HG02642 (cell line): Measurements from ENCODE around the gene HSPA1B.
"Not testable (repeated sequence)": the region's sequence is repeated elsewhere in the genome, so short reads cannot be mapped to it uniquely, and the experiment has no call there.

Source experiments
- ATAC-seq: cut with Tn5 transposase; IDR thresholded peaks from one replicate; pipeline ENCODE4 v1.9.1; 2021; ENCODE audit warnings: mild to moderate bottlenecking; ENCODE audit not compliant: unreplicated experiment, poor library complexity

The HSPA1B gene

DNA sequence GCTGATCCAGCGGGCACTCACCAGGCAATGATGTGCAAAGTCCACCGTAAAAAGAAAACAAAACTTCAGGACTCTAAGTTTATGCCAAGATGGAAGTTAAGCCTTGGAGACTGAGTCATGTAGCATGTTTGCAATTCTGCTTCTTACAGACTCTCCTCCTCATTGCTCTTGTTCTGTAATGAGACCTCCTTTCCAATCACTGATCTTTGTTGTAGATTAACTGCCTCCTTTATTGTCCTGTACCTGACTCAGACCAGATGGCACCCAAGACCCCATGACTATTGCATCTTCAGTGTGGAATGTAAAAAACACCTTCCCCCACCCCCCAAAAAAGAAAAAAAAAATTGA is 23.9 kb downstream of the HSPA1B start:
- no peak for ATAC-seq

DNA sequence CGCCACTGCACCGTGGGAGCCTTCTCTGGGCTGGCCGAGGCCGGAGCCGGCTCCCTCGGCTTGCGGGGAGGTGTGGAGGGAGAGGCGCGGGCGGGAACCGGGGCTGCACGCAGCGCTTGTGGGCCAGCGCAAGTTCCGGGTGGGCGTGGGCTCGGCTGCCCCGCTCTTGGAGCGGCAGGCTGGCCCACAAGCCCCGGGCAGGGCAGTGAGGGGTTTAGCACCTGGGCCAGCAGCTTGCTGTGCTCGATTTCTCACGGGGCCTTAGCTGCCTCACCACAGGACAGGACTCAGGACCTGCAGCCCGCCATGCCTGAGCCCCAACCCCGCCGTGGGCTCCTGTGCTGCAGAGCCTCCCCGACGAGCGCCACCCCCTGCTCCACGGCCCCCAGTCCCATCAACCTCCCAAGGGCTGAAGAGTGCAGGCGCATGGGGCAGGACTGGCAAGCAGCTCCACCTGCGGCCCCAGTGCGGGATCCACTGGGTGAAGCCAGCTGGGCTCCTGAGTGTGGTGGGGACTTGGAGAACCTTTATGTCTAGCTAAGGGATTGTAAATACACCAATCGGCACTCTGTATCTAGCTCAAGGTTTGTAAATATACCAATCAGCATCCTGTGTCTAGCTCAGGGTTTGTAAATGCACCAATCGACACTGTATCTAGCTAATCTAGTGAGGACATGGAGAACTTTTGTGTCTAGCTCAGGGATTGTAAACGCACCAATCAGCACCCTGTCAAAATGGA is 24.6 kb downstream of the HSPA1B start:
- ATAC-seq = not testable (repeated sequence)

DNA sequence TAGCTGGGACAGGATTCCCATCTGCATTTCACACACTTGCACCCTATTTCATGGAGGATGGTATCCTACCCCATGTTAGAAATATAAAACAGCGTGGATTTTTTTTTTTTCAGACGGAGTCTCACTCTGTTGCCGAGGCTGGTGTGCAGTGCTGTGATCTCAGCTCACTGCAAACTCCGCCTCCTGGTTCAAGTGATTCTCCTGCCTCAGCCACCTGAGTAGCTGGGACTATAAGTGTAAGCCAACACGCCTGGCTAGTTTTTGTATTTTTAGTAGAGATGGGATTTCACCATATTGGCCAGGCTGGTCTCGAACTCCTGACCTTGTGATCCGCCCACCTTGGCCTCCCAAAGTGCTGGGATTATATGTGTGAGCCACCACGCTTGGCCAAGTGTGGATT is 30.2 kb downstream of the HSPA1B start:
- ATAC-seq = not testable (repeated sequence)

DNA sequence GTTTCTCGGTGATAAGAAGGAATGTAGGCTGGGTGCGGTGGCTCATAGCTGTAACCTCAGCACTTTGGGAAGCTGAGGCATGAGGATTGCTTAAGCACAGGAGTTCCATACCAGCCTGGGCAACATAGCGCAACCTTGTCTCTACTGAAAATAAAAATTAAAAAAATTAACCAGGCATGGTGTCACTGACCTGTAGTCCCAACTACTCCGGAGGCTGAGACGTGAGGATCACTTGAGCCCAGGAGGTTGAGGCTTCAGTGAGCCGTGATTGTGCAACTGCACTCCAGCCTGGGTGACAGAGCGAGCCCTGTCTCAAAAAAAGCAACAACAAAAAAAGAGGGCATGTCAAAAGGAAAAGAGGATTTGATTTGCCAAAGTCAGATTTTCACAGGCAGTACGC is 31.2 kb downstream of the HSPA1B start:
- no peak for ATAC-seq

- ATAC-seq = no peak
These were observed 32.4 kb downstream of the HSPA1B start for GRCh38 chr6:31859923-31860322.

- ATAC-seq = no peak
These were observed 32.8 kb downstream of the HSPA1B start for GRCh38 chr6:31860349-31860748.

GRCh38 chr6:31861150-31861549 is 33.6 kb downstream of the HSPA1B start:
- ATAC-seq = no peak

- ATAC-seq = no peak
These were observed 34.4 kb downstream of the HSPA1B start for GRCh38 chr6:31861919-31862343.

DNA sequence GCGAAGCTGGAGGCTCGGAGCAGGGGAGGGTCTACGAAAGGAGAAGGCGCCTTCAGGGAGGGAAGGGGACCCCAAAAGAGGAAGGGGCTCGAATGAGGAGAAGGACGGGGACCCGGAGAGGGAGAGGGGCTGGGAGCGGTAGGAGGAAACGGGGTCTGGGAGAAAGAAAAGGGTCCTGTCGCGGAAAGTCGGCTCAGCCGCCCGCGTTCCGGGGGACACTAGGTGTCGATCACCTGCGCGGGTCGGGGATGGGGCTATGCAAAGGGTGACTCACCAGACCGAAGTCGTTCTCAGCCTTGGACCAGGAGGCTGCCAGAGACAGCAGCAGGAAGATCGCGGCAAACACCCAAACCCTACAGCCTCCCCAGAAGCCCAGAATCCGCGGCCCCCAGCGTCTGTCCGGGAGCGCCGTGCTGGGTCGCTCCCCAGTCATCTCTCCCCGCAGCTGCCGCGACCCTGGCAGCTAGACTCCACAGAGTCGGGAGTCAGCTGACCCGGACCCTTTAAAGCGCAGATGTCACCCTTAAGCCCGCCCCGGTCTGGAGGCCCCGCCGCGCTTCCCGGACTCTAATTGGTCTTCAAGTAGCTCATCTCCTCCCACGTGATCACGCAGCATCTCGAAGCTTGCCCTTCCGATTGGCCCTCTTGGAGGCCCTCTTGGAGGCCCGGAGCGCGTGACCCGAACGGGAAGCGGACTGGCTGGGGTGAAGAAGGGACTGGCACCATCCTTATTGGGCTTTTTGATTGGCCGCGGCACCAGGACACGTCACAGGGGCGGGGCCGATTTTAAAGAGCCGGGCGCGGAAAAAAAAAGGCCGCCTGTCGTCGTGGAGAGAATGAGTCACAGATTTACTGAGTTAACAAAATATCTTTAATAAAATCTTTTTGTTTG is 35.1 kb downstream of the HSPA1B start, which contains the start of gene NEU1:
NEU1 (minus strand) TSS at position 478 of the 892 bp plus-strand sequence; CDS start at position 433, 45 bp downstream.
- ATAC-seq = peak; percentile 94

DNA sequence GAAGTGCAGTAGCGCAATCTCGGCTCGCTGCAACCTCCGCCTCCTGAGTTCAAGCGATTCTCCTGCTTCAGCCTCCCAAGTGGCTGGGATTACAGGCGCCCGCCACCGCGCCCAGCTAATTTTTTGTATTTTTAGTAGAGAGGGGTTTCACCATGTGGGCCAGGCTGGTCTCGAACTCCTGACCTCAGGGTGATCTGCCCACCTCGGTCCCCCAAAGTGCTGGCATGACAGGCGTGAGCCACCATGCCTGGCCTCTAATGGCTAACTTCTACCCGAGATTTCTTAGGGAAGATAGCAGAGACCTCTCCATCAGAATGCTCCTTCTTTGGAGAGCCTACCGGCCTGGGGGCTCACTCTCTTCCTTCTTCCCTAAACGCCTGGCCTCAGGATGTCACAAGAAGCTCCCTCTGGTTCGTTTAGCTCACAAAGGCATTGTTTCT is 36.6 kb downstream of the HSPA1B start:
- ATAC-seq = not testable (repeated sequence)

- no peak for ATAC-seq
These were observed 37.3 kb downstream of the HSPA1B start for GRCh38 chr6:31864818-31865204.

GRCh38 chr6:31865205-31866118 is 37.9 kb downstream of the HSPA1B start:
- ATAC-seq = no peak

DNA sequence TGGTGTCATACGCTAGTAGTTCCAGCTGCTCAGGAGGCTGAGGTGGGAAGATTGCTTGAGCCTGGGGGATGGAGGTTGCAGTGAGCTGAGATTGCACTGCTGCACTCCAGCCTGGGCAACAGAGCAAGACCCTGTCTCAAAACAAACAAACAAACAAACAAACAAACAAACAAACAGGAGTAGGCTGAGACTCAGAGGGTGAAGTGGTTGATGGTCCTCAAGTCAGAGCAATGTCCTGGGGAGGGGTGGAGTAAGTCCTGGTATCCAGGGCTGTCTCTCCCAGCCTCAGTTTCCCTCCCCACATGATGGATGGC is 41.1 kb downstream of the HSPA1B start:
- not testable (repeated sequence) for ATAC-seq

DNA sequence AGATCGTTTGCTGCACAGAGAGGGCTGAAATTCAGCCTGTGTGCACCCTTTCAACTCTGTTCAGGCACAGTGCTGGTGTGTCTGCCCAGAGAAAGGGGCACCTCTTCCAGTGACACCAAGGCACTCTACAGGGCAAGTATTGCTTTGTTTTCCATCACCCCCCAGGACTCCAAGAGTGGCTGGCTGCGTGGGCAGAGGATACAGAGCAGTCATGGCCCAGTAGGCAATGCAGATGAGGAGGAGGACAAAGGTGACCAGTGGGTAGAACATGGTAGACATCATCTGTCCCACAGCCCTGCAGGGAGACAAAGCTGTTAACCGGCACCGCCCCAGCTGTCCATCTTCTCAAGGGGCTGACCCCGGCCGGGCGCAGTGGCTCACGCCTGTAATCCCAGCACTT is 41.8 kb downstream of the HSPA1B start:
- ATAC-seq = no peak

DNA sequence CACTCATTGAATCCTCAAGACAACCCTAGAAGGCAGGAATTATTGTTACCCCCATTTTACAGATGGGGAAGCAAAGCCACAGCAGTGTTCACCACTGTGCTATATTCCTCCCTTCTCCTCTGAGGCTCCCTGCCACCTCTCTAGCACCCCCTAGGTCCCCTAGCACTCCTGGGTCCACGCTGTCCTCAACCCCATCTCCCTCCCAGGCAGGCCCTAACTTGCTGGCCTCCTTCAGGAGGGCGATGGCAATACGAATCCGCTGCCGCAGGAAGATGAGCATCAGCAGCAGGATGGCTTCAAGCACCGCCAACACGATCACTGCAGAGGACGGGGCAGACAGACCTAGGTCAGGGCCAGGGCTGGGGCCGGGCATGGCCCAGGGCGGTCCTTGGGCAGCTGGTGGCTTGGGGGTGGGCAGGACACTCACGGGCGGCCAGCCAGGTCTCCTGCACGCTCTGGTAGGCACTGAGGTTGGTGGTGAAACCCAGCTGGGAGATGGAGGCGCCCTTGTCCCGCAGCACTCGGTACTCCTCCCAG is 42.9 kb downstream of the HSPA1B start:
- no peak for ATAC-seq

GRCh38 chr6:31871046-31871659 is 43.6 kb downstream of the HSPA1B start:
- ATAC-seq = no peak

DNA sequence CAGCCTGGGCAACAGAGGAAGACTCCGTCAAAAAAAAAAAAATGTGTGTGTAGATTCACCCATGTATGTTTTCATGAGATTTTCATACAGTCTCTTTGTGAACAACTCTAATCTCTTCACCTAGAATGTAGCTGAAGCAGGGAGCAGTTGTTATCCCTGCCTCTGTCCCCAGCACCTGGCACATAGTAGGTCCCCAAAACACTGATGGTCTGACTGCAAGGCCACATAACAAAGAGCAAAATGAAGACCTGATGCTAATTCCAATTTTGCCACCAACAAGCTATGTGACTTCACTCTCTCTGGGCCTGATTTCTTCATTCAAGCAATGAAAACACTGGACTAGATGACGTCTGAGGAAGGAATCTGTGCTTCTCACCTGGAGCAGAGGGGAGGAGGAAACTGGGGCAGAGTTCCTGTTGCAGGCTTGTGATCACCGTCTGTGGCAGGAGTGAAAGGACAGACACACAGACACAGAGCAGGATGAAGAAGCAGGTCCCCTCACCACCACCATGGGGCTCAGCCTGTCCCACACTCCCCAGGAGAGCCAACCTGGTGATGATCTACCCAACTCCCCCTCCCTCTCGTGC is 46.6 kb downstream of the HSPA1B start:
- no peak for ATAC-seq

DNA sequence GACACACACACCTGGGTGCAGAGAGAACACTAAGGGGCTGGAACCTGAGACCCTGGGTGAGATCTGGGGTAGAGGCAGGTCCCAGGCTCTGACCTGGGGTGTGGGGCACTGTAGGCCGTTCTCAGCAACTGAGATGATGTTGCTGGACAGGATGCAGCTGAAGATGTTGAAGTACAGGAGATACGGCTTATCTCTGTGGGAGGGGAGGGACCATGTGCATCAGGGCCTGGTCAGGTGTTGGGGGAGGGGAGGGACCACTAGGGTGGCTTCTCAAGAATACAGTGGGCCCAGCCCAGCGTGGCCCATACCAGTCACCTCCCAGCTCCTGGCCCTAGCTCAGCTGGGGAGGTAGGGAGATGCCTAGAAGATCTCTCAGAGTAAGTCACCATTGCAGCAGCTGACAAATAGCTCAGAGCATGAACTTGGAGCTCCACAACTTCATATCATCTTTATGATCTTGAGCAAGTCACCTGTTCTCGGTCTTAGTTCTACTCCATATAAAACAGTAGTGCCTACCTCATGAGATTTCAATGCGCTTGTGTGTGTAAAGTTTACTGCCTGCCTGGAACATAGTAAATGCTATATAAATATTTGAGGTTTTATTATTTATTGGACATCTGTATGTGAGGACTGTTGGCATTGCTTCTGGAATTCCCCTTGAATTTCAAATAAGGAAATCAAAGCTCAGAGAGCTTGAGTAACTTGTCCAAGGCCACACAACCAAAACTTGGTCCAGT is 47.5 kb downstream of the HSPA1B start:
- ATAC-seq = no peak

DNA sequence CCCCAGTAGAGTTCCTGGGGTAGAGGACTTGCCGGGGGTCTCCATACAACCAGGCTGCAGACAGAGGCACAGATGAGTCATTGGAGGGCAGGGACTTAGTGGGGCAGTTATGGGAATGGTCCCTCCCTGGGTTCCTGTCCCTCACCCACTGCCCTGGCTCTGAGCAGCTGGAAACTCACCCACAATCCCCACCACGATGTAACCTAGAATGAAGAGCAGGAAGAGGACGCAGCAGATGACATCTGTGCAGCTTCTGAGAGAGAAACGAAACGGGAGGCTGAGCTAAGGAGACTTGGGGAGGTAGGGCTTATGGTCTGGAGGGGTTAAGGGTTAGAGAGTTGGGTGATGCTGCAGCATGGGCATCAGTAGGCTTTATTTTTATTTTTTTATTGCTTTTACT is 48.3 kb downstream of the HSPA1B start:
- no peak for ATAC-seq
